Stimulated activated CD4-positive, alpha-beta T cell treated with anti-CD3 and anti-CD28 coated beads, Interleukin-1b, Interleukin-23, amount 100 ng/mL, for 48 hours (primary cell): ENCODE measurements around the gene GPR39.
A peak's percentile ranks its signal among the peaks of the same experiment; 100 is the strongest.
"Not testable (repeated sequence)": the region's sequence is repeated elsewhere in the genome, so short reads cannot be mapped to it uniquely, and the experiment has no call there.

Experiments used
- DNase-seq: peaks from one replicate; pipeline ENCODE4 v3.0.0-alpha.2; 2020

GPR39 gene

DNA sequence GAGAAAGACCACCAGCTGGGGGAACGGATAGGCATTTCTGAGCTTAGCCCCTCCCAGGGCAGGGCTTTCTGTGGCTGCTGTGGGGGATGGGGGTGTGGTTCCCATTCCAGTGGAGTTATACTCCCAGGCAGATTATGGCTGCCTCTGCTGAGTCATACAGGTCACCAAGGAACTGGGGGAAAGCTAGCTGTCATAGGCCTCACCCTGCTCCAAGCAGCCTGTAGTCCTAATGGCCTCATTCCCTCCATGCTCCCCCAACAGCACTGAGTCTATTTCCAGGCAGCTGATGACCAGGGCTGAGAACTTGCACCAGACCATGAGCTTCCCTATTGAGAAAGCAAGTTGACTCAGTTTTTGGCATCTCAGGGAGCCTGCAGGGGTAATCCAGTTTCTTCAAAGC, 87.1 kb downstream of the GPR39 start:
- DNase-seq = no peak

DNA sequence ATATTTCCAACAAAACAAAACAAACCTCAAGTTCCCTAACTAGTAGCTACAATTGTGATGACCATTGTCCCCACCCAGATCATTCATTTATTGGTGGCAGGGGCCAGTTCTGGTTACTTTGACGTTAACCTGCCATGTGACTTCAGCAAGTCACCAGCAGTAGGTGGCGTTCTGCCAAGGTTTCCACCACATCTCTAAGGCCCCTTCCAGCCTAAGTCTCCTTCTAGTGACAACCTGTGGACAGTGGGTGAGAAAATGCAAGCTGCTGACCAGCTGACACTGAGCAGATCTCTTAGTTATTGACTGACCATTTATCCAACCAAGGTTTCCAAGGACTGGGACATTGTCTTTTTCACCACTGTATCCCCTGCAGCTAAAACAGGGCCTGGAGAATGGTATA, 98.4 kb downstream of the GPR39 start:
- no peak for DNase-seq

DNA sequence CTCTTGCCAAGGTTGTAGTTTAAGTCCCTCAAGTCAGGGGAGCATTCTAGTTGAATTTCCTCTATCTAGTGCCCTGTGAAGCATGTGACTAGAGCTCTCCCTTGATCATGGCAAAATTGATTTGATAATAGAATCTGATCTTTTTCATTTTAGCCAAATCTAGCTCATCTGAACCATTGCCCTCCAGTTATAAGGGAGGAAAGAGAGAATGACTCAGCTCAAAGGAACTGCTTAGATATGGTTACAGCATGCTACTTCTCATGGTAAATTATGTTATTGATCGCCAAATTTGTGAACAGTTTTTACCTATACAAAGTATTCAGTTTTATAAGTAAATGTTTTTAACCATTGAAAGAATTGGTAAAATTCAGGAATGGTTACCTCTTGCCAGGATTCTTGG, 100.8 kb downstream of the GPR39 start:
- no peak for DNase-seq

DNA sequence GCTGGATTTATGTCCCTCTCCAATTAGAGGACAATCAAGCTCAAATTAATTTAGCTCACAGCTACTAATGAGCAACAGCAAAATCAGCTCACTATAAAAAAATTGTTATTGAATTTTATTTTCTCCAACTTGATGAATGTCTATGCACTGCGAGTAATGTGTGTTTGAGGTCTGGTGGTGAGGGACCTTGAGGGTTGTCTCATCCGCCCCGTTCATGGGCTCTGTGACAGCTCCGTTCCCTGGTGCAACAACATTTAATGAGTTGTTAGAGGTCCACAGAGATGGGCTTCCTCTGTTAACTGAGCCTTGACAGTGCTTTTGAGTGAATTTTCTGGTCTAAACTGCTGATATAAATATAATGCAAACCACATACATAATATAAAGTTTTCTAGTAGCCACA, 101.7 kb downstream of the GPR39 start:
- DNase-seq = no peak

DNA sequence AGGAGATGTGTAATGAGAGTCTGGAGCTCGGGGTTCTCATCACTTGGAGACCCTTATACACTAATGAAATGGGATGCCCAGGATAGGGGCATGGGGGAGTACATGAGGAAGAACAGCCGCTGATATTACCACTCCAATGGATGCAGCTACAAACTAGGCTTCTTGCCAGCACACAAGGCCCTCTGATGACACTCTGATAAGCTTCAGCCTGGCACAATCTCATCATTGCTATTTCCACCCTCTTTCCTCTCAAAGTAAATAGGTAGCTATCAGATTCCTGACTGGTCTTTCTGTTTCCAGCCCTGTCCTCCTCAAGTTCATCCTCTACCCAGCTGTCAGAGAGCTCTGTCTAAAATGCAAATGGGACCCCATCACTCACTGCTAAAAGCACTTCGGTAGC, 103.0 kb downstream of the GPR39 start:
- no peak for DNase-seq

DNA sequence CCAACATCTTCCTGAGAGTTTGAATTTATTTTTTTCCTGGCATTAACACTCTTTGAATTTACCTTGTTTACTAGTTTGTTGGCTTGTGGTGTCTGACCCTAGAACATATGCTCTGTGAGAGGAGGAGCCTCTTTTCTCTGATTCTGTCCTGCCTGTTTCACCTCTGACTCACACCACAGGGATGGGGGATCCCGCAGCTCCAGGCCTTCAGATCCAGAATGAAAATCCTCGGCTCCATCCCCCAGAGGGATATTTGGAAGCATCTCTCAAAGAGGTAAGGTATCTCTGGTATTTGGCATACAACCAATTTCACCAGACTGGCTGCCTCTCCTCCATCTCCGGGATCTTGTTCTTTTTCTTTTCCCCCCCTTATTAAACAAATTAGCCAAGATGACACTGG, 104.7 kb downstream of the GPR39 start:
- DNase-seq = no peak

DNA sequence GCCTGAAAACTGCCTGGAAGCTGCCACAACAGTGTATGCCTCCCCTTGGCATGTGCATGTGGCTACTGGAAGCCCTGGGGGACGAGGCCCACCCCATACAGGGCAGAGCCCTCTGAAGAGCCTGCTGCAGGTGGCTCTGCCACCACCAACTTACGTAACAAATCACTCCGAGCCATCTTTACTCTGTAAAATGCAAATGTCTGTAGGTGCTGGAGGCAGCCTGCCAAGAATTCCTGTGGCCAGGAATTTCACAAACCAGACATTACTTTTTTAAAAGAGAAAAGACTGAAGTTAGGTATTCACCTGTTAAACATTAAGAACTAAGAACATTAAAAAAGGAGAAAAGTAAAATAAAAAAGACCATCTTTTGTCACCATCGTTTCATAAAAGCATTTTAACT, 106.3 kb downstream of the GPR39 start:
- DNase-seq = no peak

DNA sequence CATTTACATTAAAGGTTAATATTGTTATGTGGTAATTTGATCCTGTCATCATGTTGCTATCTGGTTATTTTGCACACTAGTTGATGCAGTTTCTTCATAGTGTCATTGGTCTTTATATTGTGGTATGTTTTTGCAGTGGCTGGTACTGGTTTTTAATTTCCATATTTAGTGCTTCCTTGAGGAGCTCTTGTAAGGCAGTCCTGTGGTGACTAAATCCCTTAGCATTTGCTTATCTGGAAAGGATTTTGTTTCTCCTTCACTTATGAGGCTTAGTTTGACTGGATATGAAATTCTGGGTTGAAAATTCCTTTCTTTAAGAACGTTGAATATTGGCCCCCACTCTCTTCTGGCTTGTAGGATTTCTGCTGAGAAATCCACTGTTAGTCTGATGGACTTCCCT, 120.5 kb downstream of the GPR39 start:
- not testable (repeated sequence) for DNase-seq

DNA sequence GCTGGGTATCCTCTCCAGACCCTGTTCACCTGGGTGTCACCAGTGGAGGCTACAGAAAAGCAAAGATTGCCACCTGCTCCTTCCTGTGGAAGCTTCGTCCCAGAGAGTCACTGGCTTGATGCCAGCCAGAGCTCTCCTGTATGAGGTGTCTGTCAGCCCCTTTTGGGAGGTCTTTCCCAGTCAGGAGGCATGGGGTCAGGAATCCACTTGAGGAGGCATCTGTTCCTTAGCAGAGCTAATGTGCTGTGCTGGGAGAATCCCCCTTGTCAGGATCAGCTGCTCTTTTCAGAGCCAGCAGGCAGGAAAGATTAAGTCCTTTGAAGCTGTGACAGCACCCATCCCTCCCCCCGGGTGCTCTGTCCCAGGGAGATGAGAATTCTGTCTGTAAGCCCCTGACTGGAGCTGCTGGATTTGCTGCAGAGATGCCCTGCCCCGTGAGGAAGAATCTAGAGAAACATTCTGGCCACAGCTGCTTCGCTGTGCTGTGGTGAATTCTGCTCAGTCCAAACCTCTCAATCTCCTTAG, 121.8 kb downstream of the GPR39 start:
- DNase-seq = no peak

DNA sequence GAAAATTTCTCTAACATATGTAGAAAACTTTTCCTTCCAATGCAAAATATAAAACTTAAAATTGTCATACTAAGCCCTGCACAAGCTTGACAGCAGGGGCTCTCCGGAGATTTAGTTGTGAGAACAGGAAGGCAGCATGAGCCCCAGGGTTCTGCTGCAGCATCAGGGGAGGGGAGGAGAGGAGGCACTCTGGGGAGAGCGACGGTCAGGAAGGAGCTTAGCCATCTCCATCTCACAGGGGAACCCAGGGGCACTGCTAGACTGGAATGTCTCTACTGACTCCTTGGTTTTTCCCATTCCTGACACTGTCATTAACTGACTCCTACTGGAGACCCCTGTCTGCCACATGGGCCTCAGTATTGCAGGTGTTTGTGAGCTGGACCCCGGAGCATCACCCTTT, 123.6 kb downstream of the GPR39 start:
- DNase-seq = no peak

DNA sequence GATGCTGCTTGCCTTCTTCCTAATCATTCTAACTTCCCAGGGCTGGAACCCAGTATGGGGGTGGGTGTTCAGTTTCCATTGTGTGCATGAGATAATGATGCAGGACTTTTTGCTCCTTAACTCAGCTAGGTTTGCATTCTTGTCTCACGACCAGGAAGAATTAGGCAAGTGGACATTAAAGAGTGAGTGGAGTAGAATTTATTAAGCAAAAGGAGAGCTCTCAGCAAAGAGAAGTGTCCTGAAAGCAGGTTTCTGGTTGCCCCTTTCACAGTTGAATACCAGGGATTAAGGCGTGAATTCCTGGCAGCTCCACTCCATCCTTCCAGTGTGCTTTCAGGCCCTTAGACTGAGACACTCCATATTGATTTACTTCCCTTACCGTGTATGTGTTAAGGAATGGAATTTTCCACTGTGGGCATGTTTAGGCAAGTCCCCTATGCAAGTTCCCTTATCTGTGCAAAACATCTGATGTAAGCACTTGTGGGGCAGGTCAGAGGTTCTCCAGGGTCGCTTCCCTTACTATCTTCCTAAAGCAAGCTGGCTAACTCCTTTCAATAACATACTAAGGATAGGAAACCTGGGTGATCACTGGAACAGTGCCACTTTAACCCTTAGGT, 126.5 kb downstream of the GPR39 start:
- no peak for DNase-seq

DNA sequence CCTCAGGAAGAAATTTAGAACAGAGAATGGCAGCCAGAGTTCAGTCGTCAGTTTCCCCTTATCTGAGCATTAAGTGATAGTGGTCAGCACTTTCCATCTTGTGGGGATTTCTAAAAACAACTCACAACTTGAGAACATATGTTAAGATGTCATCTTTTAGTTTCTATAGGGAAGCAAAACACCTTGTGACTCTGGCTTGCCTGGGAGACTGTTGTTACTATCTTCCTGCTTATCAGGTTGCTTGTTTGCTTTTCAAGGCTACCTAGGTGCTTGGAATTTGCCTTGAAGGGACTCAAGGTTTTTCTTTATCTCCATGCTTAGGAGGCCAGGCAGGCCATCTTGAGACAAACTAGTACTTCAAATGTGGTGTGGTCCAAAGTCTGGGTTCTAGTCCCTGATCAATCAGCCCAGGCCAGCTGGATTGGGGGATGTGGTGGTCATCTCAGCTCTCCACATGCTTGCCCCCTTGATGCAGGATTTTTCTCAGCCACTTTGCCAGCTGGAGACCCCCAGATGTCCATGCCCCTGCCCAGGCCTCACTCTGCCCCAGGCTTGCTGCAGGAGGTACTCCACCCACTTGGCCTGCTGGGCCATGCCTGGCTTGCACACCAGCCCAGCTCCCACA, 127.5 kb downstream of the GPR39 start:
- DNase-seq = no peak

DNA sequence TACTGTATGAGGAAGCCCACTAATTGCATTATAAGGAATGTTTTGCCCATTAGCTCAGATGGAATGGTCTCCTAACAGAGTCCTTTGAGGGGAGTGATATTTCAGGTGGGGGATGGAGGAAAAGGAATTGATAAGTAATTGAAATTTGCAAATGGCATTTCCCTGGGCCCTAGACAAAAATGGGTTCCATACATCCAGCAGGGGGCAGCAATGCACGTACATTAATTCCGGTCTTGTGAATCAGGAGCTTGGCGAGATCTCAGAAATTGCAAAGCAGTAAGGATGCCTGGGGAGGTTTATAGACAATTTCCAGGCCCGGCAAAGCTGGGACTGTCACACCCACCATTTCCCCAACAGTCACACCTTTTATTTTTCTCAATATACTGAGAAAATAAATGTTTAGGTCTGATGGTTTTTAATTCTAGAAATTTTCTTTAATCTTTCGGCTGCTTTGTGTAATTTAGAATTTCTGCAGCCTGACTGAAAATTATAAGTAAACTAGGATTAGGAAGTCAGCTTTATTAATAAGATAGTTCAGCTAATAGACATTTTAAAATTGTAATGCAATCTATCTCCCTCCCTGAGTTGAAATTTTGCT, 130.6 kb downstream of the GPR39 start:
- DNase-seq = peak; percentile 41

DNA sequence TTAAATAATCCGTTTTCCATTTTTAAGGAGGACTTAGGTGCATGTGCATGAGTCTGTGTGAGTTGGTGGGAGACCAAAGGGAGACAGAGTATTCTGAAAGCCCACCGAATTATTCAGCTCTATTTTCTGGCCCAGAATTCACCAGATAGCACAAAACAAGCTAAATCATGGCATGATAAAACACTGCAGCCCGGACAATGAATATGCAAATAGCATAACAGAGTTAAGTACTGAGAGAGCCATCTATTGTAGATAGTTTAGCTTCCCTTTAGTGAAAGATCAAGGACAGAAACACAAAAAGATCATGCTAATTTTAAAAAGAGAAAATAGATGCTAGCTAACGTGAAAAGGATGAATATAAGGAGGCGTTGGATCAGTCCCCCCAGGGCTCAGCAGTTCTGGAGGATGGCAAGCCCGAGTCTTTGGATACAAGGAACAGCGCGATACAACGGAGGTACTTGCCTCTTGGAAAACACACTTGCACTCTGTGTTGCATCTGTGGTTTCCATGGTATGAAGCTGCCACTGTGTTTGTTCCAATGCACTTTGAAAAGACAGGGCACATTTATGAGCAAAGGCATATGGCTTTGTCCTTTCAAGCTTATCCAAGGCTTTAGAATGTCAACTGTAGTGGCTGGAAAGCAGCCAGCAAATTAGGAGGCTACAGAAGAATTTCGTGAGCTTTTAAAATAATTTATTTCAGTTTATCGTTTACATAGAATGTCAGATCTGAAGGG, 133.5 kb downstream of the GPR39 start:
- DNase-seq = no peak

DNA sequence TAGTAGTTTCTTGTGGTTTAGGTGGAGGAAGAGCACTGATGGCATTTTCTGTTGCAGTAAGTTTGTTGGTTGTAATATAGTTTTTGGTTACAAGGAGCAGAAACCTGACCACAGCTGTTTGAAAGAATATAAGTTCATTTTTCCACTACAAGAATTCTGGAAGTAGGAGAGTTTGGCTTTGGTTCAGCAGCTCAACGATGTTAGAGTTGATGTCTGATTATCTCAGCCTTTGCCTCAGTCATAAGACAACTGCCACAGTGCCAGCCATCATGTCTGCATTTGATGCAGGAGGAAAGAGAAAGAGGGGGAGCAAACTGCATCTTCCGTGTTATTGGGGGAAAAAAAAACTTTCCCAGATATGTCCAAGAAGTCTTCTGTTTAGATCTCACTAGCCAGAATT, 134.3 kb downstream of the GPR39 start:
- no peak for DNase-seq

DNA sequence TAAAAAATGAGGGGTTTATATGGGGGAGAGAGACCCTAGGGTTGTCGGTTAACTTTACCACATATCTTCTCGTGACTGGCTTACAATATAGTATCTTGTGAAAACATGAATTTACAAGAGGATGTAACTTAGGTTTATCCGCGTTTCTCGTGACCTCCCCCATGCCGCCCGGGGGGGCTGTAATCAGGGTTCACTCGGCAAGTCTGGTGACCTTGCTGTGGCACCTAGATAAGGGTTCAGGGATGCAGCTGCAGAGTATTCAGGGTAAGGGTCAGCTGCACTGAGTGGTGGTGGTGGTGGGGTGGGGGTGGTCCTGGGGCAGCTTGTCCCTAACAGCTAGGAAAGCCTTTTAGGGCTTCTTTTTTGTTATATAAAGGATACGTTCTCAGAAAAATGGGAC, 141.1 kb downstream of the GPR39 start:
- DNase-seq = no peak

DNA sequence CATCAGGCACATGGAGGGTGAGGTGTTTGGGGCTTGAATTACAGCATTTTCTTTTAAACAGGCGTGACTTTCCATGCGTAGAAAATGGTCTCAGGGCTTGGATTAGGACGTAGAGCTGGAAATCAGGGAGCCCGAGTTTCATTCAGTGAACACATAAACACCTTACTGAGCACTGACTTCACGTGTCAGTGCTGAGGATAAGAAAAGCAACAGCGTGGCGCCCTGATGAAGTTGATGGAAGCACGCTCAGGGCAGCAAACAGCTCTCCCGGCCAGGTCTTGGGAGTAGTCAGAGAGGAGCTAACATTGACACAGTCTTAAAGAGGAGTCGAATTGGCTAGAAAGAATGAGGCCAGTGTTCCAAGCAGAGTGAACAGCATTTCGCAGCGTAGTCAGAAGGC, 142.7 kb downstream of the GPR39 start:
- DNase-seq = no peak

DNA sequence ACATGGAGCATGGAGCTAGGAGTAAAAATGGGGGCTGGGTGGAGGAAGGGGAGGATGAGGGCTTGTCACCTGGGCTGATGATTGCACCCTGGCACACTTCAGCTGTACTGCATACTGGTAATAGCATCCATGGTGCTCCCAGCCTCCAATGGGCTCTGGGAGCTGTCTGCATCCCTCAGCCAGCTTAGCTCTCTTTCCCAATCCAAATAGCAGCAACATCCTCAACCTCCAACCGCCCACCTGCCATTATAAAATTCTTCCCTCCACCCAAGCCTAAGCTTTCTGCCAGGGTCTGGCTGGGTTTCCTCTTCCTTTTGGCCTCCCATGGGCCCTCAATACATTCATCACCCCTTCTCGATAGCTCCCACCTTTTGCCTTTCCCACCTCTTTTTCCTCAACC, 143.3 kb downstream of the GPR39 start:
- no peak for DNase-seq

DNA sequence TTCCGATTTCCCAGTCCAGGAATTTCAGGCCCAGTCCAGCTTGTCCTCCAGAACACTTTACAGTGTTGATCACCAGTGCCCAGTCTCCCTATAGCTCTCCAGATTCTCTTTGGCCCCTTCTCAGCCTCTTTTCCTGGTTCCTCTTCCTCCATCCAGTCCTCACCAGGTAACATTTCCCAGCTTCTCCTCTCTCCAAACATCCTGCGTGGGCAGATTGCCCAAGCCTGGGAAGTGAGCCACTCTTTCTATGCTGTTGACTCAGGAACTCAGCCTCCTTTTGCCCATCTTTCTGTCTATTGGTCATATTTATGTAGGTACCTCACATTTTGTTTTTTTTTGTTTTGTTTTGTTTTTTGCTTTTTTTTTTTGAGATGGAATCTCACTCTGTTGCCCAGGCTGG, 144.0 kb downstream of the GPR39 start:
- no peak for DNase-seq

DNA sequence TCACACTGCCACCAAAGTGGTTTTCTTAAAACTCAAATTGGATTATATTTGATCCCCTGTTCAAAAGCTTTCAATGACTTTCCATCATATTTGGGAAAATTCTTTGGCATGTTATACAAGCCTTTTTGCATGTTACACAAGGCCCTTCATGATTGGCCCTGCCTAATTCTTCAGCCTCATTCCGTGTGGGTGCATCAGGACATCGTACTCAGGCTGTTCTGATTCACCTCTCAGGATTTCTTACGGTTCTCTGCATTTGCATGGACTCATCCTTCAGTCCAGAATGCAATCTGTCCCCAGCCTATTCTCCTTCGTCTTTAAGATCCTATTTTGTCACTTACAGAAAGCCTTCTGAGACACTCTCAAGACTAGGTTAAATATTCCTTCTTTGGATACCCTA, 145.6 kb downstream of the GPR39 start:
- DNase-seq = no peak

DNA sequence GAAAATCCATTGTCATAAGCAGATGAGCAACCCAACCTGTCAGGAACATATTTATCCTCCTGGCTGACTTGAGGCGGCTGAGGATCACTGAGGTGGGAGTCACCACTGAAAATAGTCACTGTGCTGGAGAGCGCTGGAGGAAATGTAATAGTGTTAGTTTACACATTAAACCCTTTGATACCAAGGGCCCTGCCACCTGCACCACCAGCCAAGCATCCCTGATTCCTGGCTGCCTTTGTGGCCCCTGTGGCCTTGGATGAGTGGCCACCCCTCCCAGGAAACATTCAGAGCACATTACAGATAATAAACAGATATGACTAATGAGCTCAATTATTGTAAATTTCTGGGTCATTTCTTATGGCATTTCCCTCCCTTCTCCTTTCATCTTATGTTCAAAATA, 147.5 kb downstream of the GPR39 start:
- no peak for DNase-seq

DNA sequence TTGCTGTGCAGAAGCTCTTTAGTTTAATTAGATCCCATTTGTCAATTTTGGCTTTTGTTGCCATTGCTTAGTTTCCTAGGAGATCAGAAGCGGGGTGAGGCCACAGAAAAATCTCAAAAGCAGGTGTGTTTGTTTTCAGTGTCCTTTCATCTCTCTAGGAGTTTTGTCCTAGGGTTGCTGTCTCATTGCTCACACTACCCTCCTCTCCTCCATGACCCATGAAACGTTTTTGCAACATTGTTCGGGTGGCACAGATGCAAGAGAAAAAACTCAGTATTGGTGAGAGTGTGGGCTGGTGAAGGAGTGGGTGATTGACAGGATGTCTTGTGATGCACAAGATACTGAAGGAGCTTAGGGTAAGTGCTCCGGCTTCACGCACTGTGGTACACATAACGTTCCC, 149.8 kb downstream of the GPR39 start:
- no peak for DNase-seq

DNA sequence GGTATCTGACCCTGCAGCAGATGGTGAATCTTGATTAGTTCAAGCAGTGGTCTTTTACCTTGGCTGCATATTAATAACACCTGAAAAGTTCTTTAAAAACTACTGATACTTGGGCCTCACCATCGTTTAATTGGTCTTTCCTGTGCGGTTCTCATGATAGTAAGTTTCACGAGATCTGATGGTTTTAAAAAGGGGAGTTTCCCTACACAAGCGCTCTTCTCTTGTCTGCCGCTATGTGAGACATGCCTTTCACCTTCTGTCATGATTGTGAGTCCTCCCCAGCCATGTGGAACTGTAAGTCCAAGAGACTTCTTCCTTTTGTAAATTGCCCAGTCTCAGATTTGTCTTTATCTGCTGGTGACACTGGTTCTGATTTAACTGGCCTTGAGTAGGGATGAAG, 151.1 kb downstream of the GPR39 start:
- DNase-seq = no peak

DNA sequence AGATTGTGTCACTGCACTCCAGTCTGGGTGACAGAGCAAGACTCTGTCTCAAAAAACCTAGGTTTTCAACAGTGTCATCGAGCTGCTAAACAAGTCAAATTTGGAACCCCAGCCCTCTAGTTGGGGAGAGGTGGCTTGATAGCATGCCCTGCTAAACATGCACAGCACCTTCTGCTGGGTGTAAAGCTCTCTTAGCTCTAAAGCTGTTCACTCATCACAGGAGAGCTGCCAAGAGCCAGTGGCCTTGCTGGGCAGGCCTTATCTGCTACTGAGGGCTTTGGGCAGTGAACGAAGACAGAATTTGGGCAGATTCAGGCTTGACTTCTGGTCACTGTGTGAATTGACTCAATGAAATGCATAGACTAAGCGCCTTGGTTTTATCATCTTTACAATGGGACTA, 152.1 kb downstream of the GPR39 start:
- DNase-seq = no peak
